Measurements from ENCODE around the gene AQP2.

The AQP2 gene

GRCh38 chr12:49949866-49950265 is 671 bp upstream of the AQP2 start:
- Histone ChIP-seq H3K9ac (ENCODE audit: low read depth, low read length, poor library complexity, severe bottlenecking) (no peak overlapping the region), H3K9me3 (ENCODE audit: insufficient read depth, low read depth, low read length) (no peaks in the 10 kb centered on the region), H3K36me3 (ENCODE audit: insufficient read depth, low read length) (no peaks in the 10 kb centered on the region), H3K27me3 (ENCODE audit: insufficient read depth, low read length, poor library complexity, severe bottlenecking) (no peaks in the 10 kb centered on the region), H3K4me1 (ENCODE audit: insufficient read depth, low read length, poor library complexity, severe bottlenecking) (peaks cover 51% of the 10 kb centered on the region), H2AFZ (ENCODE audit: low read length) (no peak overlapping the region), H3K9me2 (replicated peaks; ENCODE audit: low read depth, low read length) (no peaks in the 10 kb centered on the region), H3K79me2 (ENCODE audit: insufficient read depth, low read length) (no peaks in the 10 kb centered on the region), H3K4me2 (ENCODE audit: low read depth, low read length, poor library complexity, severe bottlenecking) (no peak overlapping the region), H3K4me3 (ENCODE audit: low read length, poor library complexity, severe bottlenecking) (no peak overlapping the region), H4K20me1 (ENCODE audit: insufficient read depth, low read length, poor library complexity, severe bottlenecking) (no peaks in the 10 kb centered on the region), H3F3A (ENCODE audit: low read depth) (0 out of 2 replicates have a peak, but pooled peaks cover 3% of the 10 kb centered on the region)
- TF ChIP-seq EZH2phosphoT487 (IDR thresholded peaks at IDR 0.05; ENCODE audit: borderline replicate concordance) (no peak), CTCF (conservative IDR thresholded peaks at IDR 0.05; ENCODE audit: low read length) (no peak)

GRCh38 chr12:49951411-49952240 is 1.1 kb downstream of the AQP2 start:
- Histone ChIP-seq H4K20me1 (ENCODE audit: insufficient read depth, low read length, poor library complexity, severe bottlenecking) (no peaks in the 10 kb centered on the region), H3K9ac (ENCODE audit: low read depth, low read length, poor library complexity, severe bottlenecking) (peak overlapping the region; percentile 20), H3F3A (ENCODE audit: low read depth) (0 out of 2 replicates have a peak, but pooled peaks cover under 1% of the 10 kb centered on the region), H2AFZ (ENCODE audit: low read length) (peak overlapping the region; percentile 13; the same call in 1 of the 2 replicates), H3K79me2 (ENCODE audit: insufficient read depth, low read length) (no peaks in the 10 kb centered on the region), H3K27me3 (ENCODE audit: insufficient read depth, low read length, poor library complexity, severe bottlenecking) (no peaks in the 10 kb centered on the region), H3K4me1 (ENCODE audit: insufficient read depth, low read length, poor library complexity, severe bottlenecking) (peaks cover 48% of the 10 kb centered on the region), H3K4me2 (ENCODE audit: low read depth, low read length, poor library complexity, severe bottlenecking) (no peak overlapping the region), H3K36me3 (ENCODE audit: insufficient read depth, low read length) (no peaks in the 10 kb centered on the region), H3K4me3 (ENCODE audit: low read length, poor library complexity, severe bottlenecking) (no peak overlapping the region), H3K9me3 (ENCODE audit: insufficient read depth, low read depth, low read length) (no peaks in the 10 kb centered on the region), H3K9me2 (replicated peaks; ENCODE audit: low read depth, low read length) (no peaks in the 10 kb centered on the region)
- no peak for TF ChIP-seq EZH2phosphoT487 (IDR thresholded peaks at IDR 0.05; ENCODE audit: borderline replicate concordance)
- no peak for TF ChIP-seq CTCF (conservative IDR thresholded peaks at IDR 0.05; ENCODE audit: low read length)

GRCh38 chr12:49952391-49953055 is 2.0 kb downstream of the AQP2 start:
- H3F3A ChIP-seq (ENCODE audit: low read depth), result no peaks in the 10 kb centered on the region
- no peaks in the 10 kb centered on the region for H3K27me3 ChIP-seq (ENCODE audit: insufficient read depth, low read length, poor library complexity, severe bottlenecking)
- no peak for TF ChIP-seq EZH2phosphoT487 (IDR thresholded peaks at IDR 0.05; ENCODE audit: borderline replicate concordance)
- no peak for TF ChIP-seq CTCF (conservative IDR thresholded peaks at IDR 0.05; ENCODE audit: low read length)
- no peaks in the 10 kb centered on the region for H3K36me3 ChIP-seq (ENCODE audit: insufficient read depth, low read length)
- H3K4me2 ChIP-seq (ENCODE audit: low read depth, low read length, poor library complexity, severe bottlenecking), result no peak overlapping the region
- H3K9me2 ChIP-seq (replicated peaks; ENCODE audit: low read depth, low read length), result no peaks in the 10 kb centered on the region
- no peaks in the 10 kb centered on the region for H4K20me1 ChIP-seq (ENCODE audit: insufficient read depth, low read length, poor library complexity, severe bottlenecking)
- H3K4me3 ChIP-seq (ENCODE audit: low read length, poor library complexity, severe bottlenecking), result no peak overlapping the region
- peaks cover 55% of the 10 kb centered on the region for H3K4me1 ChIP-seq (ENCODE audit: insufficient read depth, low read length, poor library complexity, severe bottlenecking)
- no peaks in the 10 kb centered on the region for H3K9me3 ChIP-seq (ENCODE audit: insufficient read depth, low read depth, low read length)
- no peak overlapping the region for H3K9ac ChIP-seq (ENCODE audit: low read depth, low read length, poor library complexity, severe bottlenecking)
- no peak overlapping the region for H2AFZ ChIP-seq (ENCODE audit: low read length)
- no peaks in the 10 kb centered on the region for H3K79me2 ChIP-seq (ENCODE audit: insufficient read depth, low read length)
